SK-N-MC (cell line): ENCODE data around the gene STIL.

Source experiments
- EZH2 ChIP-seq: fragments of 200-600 bp; sonication (generic); IDR thresholded peaks from one replicate; pipeline ENCODE4 v1.6.1; 2017; ENCODE audit warnings: antibody characterized with exemption
- FOXP2 ChIP-seq: optimal IDR thresholded peaks from 2 replicates; pipeline ENCODE3; 2011; ENCODE audit warnings: mild to moderate bottlenecking, moderate library complexity; ENCODE audit not compliant: insufficient read depth; ENCODE audit errors: extremely low read length, control extremely low read depth
- POLR2AphosphoS5 ChIP-seq: IDR thresholded peaks from 2 replicates; pipeline ENCODE4 v1.6.1; 2012; ENCODE audit warnings: mild to moderate bottlenecking, low read depth, low read length, borderline replicate concordance

DNA sequence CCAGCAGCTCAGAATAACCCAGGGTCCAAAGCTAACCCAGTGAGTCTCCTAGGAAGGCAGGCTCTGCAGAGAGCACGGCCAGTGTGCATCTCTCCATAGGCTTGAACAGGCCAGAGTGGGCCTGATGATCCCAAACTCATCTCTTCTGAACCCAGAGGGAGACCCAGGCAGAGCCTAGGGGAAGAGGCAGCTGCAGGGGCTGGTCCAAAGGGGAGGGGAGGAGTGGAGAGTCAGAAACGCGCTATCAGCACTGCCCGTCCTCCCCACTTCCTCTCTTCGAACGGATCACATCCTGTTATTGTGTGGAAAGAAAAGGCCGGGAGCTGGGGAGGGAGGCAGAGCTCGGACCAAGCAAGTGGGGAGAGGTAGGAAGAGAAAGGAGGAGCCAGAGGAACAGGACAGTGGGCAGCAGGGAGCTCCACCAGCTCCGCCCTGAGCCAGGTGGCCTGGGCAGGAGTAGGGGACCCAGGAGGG is 102.1 kb downstream of the STIL start:
- TF ChIP-seq POLR2AphosphoS5, result no peak
- no peak for TF ChIP-seq EZH2
- no peak for TF ChIP-seq FOXP2
